KBM-7 (cell line): ENCODE data around the gene TMEM190.

Experiments used
- DNase-seq: peaks from one replicate; pipeline ENCODE4 v3.0.0-alpha.2; 2015
- in situ Hi-C: fragments of 300-500 bp; cut with MboI; formaldehyde crosslinking; loops from 2 replicates; pipeline ENCODE4 v1.14.3; 2020; ENCODE audit warnings: low sequenced_read_pairs, low pct_unique_long_range_greater_than_20kb, mixed read lengths

Gene TMEM190

GRCh38 chr19:55348317-55349034, 28.1 kb upstream of the TMEM190 start:
- no peak for DNase-seq
- in situ Hi-C loops: no loop called here

DNA sequence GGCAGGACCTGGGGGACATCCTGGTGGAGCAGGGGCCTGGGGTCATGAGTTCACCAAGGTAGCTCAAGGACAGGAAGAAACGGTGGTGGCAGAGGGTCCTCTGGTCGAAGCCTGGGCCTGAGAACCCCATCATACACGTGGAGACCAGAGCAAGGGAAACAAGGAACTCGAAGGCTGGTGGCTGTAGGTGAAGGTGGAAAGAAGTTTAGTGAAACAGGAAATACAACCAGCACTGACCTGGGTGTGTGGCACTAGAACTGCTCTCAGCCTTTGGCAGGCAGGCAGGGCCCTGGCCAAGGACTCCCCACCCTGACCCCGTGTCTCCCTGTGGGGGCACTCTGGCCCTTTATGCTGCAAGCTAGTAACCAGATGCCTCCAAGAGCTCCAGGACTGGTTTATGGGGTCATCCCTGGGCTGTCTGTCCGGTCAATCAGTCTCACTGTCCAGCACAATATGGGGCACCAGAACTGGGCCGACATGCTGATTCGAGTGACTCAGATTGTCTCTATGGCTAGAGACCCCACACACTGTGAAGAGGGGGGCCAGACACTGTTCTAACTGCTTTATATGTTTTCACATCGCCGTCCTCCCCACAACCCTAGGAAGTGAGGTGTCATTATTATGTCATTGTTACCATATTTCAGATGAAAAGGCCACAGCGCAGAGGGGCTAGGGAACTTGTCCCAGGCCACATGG, 25.9 kb upstream of the TMEM190 start:
- no peak for DNase-seq
- in situ Hi-C loops: no loop called here

- DNase-seq: no peak
- in situ Hi-C loops: no loop called here
These were observed 24.6 kb upstream of the TMEM190 start for GRCh38 chr19:55352040-55352439.

DNA sequence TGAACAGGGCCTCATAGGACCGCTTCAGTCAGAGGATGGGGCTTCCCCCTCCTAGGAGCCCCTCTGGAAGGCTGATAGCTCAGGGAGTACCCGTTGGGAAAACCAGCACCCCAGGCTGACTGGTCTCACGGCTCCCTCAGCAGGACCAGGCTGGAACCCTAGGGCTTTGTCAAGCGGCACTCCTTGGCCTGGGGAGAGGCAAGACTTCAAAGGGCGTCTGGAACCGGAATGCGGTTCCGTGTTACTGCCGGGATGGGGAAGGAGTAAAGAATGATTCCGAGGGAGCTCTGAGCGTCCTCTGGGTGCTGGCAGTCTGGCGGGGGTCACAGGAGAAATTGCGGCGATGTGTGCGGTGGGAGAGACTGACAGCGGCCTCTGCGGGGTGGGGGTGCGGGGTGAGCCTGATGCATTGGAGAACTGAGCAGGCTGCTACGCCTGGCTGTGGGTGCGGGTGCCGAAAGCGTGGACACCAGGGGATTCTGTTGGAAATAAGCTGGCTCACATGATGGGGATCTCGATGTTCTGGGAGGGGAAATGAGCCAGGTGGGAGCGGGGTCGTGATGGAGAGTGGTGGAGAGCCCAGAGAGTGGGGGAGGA, 24.0 kb upstream of the TMEM190 start:
- in situ Hi-C loops: no loop called here
- no peak for DNase-seq

GRCh38 chr19:55353356-55353802, 23.2 kb upstream of the TMEM190 start:
- no peak for DNase-seq
- in situ Hi-C loops: no loop called here

GRCh38 chr19:55353803-55354697, 22.6 kb upstream of the TMEM190 start:
- in situ Hi-C loops: no loop called here
- DNase-seq: peak; percentile 81

DNA sequence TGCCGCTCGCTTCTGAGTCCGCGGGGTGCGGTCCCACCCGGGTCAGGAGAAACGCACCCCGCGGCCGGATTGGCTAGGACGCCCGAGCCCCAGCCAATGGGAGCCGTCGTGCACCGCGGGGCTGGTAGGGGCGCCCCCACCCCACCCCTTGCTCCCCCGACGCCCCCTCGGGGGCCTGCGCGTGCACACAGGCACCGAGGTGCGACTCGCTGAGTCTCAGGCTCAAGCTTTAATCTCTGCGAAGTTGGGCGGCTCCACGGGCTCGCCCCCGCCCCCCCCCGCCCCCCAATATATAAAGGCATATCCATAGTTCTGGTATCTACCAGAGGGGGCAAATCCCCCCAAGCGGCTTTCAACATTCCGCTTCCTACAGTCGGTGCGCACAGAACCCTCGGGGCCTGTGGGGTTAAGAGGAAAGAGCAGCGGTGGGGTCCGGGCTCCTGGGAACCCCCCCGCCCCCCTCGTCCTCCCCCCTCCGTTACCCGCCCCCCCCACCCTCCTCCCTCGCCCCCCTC, 21.9 kb upstream of the TMEM190 start, which contains the start of gene COX6B2:
Gene COX6B2 (minus strand): TSS at position 22 of the 515 bp plus-strand sequence. CDS start 198 bp downstream, outside the sequence.
- no peak for DNase-seq
- in situ Hi-C loops: no loop called here

- in situ Hi-C loops: no loop called here
- no peak for DNase-seq
These were observed 21.3 kb upstream of the TMEM190 start for GRCh38 chr19:55355213-55355821.

DNA sequence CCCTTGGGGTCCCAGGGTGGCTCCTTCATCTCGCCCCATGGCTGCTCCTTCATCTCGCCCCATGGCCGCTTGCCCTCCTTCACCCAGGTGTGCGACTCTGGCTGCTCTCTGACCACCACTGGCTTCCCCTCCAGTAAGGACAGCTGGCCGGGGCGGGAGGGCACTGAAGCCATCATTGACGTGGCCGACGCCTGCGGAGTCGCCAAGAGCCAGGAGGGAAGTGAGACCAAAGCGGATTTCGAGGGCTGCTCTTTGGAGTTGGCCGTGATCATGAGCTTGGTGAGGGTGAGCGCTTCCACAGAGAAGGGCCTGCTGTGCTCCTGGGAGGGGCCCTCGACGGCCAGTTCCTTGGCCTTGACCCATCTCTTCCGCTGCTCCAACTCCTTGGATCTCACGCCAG, 18.1 kb upstream of the TMEM190 start:
- in situ Hi-C loops: no loop called here
- DNase-seq: no peak

DNA sequence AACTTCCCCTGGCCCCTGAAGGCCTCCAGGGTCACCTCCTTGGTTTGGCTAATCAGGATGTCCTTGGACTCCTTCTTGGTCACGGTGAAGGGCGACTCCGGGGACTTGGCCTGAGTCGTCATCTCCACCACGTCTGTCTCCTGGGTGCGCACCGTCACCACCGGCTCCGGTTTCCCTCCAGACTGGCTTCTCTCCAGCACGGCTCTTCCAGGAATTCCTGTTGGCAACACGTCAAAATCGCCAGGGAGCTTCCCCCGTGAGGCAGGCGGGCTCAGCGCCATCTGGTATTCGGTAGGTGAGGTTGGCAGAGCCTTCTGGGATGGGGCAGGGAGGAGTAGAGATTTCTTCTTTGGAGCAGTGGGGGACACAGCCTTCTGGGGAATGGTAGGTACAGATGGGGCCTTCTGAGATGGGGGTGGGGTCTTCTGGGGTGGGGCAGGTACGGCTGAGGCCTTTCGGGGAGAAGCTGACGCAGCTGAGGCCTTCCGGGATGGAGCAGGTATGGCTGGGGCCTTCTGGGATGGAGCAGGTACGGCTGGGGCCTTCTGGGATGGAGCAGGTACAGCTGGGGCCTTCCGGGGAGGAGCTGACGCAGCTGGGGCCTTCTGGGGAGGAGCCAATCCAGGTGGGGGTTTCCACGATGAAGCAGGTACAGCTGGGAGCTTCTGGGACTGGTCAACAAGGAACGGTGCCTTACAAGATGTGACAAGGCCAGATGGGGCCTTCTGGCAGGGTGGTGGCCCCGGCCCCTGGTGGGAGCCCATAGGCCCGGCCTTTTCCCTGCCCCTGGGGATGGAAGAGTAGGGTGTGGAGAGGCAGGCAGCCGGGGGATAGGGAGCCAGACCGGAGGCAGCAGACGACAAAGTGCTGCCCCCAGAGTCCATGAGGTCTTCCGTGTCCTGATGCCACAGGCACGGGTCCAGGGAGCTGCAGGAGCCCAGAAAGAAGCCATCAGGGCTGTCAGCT, 17.4 kb upstream of the TMEM190 start:
- no peak for DNase-seq
- in situ Hi-C loops: no loop called here

- DNase-seq: no peak
- in situ Hi-C loops: no loop called here
These were observed 15.7 kb upstream of the TMEM190 start for GRCh38 chr19:55360902-55361301.

DNA sequence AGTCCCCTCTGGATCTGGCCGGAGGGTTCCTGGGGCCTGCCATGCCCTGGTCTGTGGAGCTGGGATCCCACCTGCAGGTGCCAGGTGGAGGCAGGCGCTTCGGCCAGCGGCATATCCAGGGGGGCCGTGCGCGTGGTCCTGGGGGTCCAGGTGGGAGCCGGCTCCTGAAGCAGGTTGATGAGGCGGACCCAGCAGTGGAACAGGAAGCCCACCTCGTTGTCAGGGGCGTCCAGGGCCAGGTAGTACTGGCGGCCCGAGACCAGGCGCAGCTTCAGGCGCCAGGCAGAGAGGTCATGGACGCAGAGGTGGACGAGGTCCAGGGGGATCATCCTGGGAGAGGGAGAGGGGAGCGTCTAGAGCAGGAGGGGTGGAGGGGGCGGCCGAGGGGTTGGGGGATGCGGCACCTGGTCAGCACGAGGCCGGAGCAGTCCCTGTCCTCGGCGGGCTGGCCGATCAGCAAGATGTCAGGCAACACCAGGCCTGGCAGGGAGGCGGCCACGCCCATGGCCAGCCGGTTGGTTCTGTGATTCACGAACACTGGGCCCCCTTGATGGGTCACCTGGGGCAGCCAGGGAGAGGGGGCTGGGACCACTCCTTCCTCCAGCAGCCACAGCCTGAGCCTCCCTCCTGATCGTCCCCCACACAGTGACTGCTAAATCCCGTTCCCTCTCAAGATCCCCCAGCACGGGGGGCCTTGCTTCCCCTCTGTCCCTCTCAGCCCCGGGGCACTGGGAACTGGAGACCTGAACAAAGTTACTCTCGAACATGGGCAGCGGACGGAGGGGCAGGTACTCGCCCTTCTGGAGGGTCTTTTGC, 14.2 kb upstream of the TMEM190 start:
- DNase-seq: no peak
- in situ Hi-C loops: no loop called here

DNA sequence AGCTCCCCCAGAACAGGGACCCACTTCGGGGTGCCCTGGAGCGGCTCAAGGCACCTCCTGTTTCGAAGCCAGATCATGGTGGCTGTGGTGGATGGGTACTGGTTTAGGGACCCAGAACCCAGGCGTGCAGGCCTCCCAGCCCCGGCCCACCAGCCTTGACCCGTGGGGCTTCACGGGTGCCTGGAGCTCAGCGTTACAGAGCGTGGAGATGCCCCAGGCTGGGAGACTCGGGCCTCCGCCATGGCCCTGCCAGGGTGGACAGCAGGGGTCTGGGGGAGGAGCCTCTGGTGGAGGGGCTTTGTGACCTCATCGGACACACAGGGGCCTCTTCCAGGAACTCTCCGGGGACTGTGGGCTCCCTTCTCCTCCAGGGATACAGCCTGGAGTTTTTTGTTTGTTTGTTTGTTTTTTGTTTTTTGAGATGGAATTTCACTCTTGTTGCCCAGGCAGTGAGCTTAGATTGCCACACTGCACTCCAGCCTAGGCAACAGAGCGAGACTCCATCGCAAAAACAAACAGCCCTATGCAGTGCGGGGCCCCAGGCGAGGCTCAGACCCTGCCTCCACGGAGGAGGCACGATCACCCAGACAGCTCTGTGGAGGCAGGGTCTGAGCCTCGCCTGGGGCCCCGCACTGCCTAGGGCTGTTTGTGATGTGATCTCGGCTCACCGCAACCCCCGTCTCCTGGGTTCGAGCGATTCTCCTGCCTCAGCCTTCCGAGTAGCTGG, 13.5 kb upstream of the TMEM190 start, which contains the start of gene GARIN5B:
Gene GARIN5B (minus strand): TSS at position 271 of the 727 bp plus-strand sequence. CDS start 194 bp downstream, at position 77.
- in situ Hi-C loops: no loop called here
- DNase-seq: no peak

GRCh38 chr19:55365245-55365644, 11.4 kb upstream of the TMEM190 start:
- no peak for DNase-seq
- in situ Hi-C loops: no loop called here

DNA sequence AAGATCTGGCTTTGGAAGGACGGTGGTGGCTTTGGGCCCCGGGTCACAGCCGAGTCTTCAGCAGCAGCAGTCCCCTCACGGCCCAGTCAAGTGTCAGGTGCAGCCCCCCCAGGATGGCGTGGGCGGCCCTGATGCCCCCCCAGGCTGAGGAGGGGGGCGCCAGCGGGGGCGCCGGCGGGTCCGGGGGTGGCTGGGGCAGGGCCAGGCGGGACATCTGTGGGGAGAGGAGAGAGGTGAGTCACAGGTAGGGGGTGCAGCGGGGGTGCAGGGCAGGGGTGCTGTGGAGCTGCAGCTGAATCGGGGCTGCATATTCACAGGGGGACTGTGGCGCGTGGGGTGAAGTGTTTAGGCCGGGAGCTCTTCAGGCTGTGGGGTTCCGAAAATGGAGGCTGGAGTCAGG, 10.7 kb upstream of the TMEM190 start:
- no peak for DNase-seq
- in situ Hi-C loops: no loop called here

GRCh38 chr19:55366790-55367189, 9.8 kb upstream of the TMEM190 start:
- in situ Hi-C loops: no loop called here
- DNase-seq: no peak
